OCI-LY3 (cell line): ENCODE results near the gene OPALIN.

Experiments used
- EZH2phosphoT487 ChIP-seq: fragments of 200-600 bp; shearing (Covaris generic); IDR thresholded peaks from 2 replicates; pipeline ENCODE4 v1.6.1; 2018; ENCODE audit warnings: antibody characterized with exemption, mixed run types, low read depth
- TF ChIP-seq, protein P1 (sequence below): fragments of 200-600, 300-600 bp; sonication (generic); IDR thresholded peaks from 2 replicates; pipeline ENCODE4 v1.5.1; 2014; ENCODE audit warnings: antibody characterized with exemption, low read length, low read depth

DNA sequence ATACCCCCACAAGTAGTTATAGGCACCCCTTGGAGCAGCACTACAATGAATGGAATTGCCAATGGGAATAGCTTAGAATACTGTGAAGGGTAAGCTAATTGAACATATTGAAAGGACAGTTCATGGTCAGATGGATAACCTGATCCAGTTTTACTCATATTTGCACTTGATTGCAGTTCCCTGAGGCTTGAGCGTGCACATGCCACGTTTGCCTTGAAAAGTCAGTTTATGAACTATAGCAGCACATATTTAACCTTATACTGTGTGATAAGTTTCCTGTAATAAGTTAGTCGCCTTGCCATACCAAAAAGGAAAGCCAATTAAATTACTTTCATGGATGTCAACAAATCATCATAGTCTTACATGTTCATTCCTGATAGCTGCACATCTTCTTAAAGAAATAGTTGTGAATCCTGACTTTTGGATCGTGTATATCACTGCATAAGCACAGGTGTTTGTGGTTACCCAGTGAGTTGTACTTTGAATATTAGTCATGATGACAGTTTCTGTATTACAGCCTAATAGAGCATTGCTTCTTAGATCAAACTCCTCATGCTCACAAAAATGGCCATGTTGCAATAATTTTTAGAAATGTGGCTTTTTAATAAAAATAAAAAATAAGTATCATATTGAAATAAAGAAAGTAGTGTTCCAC is 33.0 kb downstream of the OPALIN start:
- TF ChIP-seq, protein P1, sequence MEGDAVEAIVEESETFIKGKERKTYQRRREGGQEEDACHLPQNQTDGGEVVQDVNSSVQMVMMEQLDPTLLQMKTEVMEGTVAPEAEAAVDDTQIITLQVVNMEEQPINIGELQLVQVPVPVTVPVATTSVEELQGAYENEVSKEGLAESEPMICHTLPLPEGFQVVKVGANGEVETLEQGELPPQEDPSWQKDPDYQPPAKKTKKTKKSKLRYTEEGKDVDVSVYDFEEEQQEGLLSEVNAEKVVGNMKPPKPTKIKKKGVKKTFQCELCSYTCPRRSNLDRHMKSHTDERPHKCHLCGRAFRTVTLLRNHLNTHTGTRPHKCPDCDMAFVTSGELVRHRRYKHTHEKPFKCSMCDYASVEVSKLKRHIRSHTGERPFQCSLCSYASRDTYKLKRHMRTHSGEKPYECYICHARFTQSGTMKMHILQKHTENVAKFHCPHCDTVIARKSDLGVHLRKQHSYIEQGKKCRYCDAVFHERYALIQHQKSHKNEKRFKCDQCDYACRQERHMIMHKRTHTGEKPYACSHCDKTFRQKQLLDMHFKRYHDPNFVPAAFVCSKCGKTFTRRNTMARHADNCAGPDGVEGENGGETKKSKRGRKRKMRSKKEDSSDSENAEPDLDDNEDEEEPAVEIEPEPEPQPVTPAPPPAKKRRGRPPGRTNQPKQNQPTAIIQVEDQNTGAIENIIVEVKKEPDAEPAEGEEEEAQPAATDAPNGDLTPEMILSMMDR: no peak
- no peak for TF ChIP-seq EZH2phosphoT487
